GM23338 (cell line): ENCODE results near the gene DPF1. TPM values are rescaled to one million over a fixed set of nuclear protein-coding genes. Genes with fewer than 3 reads are reported as not detected.

Source experiments
- ATAC-seq: fragments of 200-7000 bp; cut with Tn5 transposase; 3 replicates; pipeline ENCODE4 v1.9.1; 2020
- DNase-seq: peaks from one replicate; pipeline ENCODE4 v3.0.0-alpha.2; 2015; ENCODE audit warnings: low spot score
- H2AFZ ChIP-seq: fragments of 200-600 bp; sonication (generic); 2 replicates; pipeline ENCODE4 v1.8.0; 2016; ENCODE audit warnings: antibody characterized with exemption, mild to moderate bottlenecking, moderate library complexity
- H3F3A ChIP-seq: fragments of 200-600 bp; sonication (generic); replicated peaks from 2 replicates; pipeline ENCODE4 v1.8.0; 2017; ENCODE audit warnings: antibody characterized with exemption, mixed run types, low read depth
- H3K27ac ChIP-seq: fragments of 200-600 bp; sonication (generic); 2 replicates; pipeline ENCODE4 v1.6.1; 2016; ENCODE audit warnings: low read depth
- H3K27me3 ChIP-seq: fragments of 200-600 bp; sonication (generic); 2 replicates; pipeline ENCODE4 v1.8.0; 2016; ENCODE audit warnings: mild to moderate bottlenecking, mixed run types, moderate library complexity; ENCODE audit not compliant: insufficient read depth
- H3K36me3 ChIP-seq: fragments of 200-600 bp; sonication (generic); 2 replicates; pipeline ENCODE4 v1.8.0; 2016; ENCODE audit warnings: mild to moderate bottlenecking; ENCODE audit not compliant: insufficient read depth
- H3K4me1 ChIP-seq: fragments of 200-600 bp; sonication (generic); 2 replicates; pipeline ENCODE4 v1.8.0; 2016; ENCODE audit warnings: mild to moderate bottlenecking, moderate library complexity; ENCODE audit not compliant: insufficient read depth
- H3K4me2 ChIP-seq: fragments of 200-600 bp; sonication (generic); 2 replicates; pipeline ENCODE4 v1.7.1; 2017; ENCODE audit warnings: mixed run types
- H3K4me3 ChIP-seq: fragments of 200-600 bp; sonication (generic); 2 replicates; pipeline ENCODE4 v1.6.1; 2016; ENCODE audit warnings: mixed run types
- H3K79me2 ChIP-seq: fragments of 200-600 bp; sonication (generic); replicated peaks from 2 replicates; pipeline ENCODE4 v1.8.0; 2017; ENCODE audit warnings: mild to moderate bottlenecking; ENCODE audit not compliant: insufficient read depth
- H3K9me2 ChIP-seq: fragments of 200-600 bp; sonication (generic); 2 replicates; pipeline ENCODE4 v1.8.0; 2017; ENCODE audit not compliant: insufficient read depth
- H4K20me1 ChIP-seq: fragments of 200-600 bp; sonication (generic); replicated peaks from 2 replicates; pipeline ENCODE4 v1.8.0; 2017; ENCODE audit warnings: mild to moderate bottlenecking; ENCODE audit not compliant: insufficient read depth
- H3K27ac Mint-ChIP-seq: 2 replicates; pipeline ENCODE4 v1.8.0; 2020; ENCODE audit warnings: inconsistent platforms, mild to moderate bottlenecking, moderate library complexity, mixed read lengths
- H3K27me3 Mint-ChIP-seq: 3 replicates; pipeline ENCODE4 v1.8.0; 2022; ENCODE audit warnings: low read depth, mild to moderate bottlenecking, moderate library complexity, mixed read lengths, inconsistent platforms; ENCODE audit not compliant: insufficient read depth, poor library complexity
- H3K36me3 Mint-ChIP-seq: 3 replicates; pipeline ENCODE4 v1.8.0; 2021; ENCODE audit warnings: low read depth, mild to moderate bottlenecking, inconsistent platforms, moderate library complexity, mixed read lengths
- H3K4me1 Mint-ChIP-seq: 3 replicates; pipeline ENCODE4 v1.8.0; 2020; ENCODE audit warnings: mild to moderate bottlenecking, inconsistent platforms, mixed read lengths
- H3K4me3 Mint-ChIP-seq: 3 replicates; pipeline ENCODE4 v1.8.0; 2021; ENCODE audit warnings: moderate library complexity, mild to moderate bottlenecking, inconsistent platforms, mixed read lengths
- H3K9me3 Mint-ChIP-seq: 3 replicates; pipeline ENCODE4 v1.8.0; 2020; ENCODE audit warnings: moderate library complexity, mild to moderate bottlenecking, inconsistent platforms, mixed read lengths
- CREB1 ChIP-seq: fragments of 250-450 bp; sonication (Bioruptor Pico); IDR thresholded peaks from 2 replicates; pipeline ENCODE4 v1.5.0; 2020; ENCODE audit warnings: low read depth, mild to moderate bottlenecking, moderate library complexity
- CTCF ChIP-seq, 2 experiments: fragments of 200-600 bp in 1 of 2; sonication (generic) in 1 of 2; conservative IDR thresholded peaks; 2 replicates each; pipeline versions ENCODE4 v1.5.1 to v1.6.1; 2016 to 2017; ENCODE audit warnings: antibody characterized with exemption in 2 of 2, low read depth in 2 of 2, mild to moderate bottlenecking in 2 of 2, moderate library complexity in 1 of 2
- NANOG ChIP-seq: IDR thresholded peaks from 2 replicates; pipeline ENCODE4 v1.6.1; 2016; ENCODE audit warnings: antibody characterized with exemption, borderline replicate concordance
- REST ChIP-seq: IDR thresholded peaks from one replicate; pipeline ENCODE4 v1.6.1; 2018; ENCODE audit warnings: antibody characterized with exemption; ENCODE audit not compliant: unreplicated experiment
- STAT1 ChIP-seq: IDR thresholded peaks from one replicate; pipeline ENCODE4 v1.6.1; 2016; ENCODE audit warnings: antibody characterized with exemption; ENCODE audit not compliant: unreplicated experiment
- ZNF114 ChIP-seq: fragments of 250-450 bp; sonication (Bioruptor Pico); IDR thresholded peaks from 2 replicates; pipeline ENCODE4 v1.5.0; 2020; ENCODE audit warnings: mild to moderate bottlenecking, moderate library complexity
- ZNF331 ChIP-seq: fragments of 250-450 bp; sonication (Bioruptor Pico); IDR thresholded peaks from 2 replicates; pipeline ENCODE4 v1.5.0; 2020; ENCODE audit warnings: low read depth, mild to moderate bottlenecking, moderate library complexity
- ZNF462 ChIP-seq: fragments of 250-450 bp; sonication (Bioruptor Pico); IDR thresholded peaks from 2 replicates; pipeline ENCODE4 v1.5.0; 2020; ENCODE audit warnings: mild to moderate bottlenecking, moderate library complexity
- polyA plus RNA-seq: library from polyadenylated mRNA; unstranded; fragments of >200 nt; fragmentation: Nextera tagmentation; extraction: Ambion mirVana; gene quantifications from 2 replicates; pipeline ENCODE4 v1.2.1, GENCODE V29; 2016
- total RNA-seq: library from RNA; depleted of rRNA; stranded (reverse); fragments of >200 nt; shearing (Covaris generic); gene quantifications from 2 replicates; pipeline ENCODE4 v1.2.3, GENCODE V29; 2014

Gene DPF1
- total and polyA plus RNA-seq, 2 experiments from 2014 or later: 8.3 to 11.7 TPM

- H3K4me2 ChIP-seq: peak overlapping the region; percentile 83
- no peaks in the 10 kb centered on the region for H4K20me1 ChIP-seq
- 0 out of 2 replicates have a peak, but pooled peaks cover 3% of the 10 kb centered on the region for H3K79me2 ChIP-seq
- no peaks in the 10 kb centered on the region for H3K27me3 ChIP-seq
- Mint-ChIP-seq H3K27me3 (peaks cover 13% of the 10 kb centered on the region), H3K27ac (no peak overlapping the region; the same call in 1 of the 2 replicates), H3K9me3 (no peaks in the 10 kb centered on the region), H3K4me3 (peak overlapping the region; percentile 60; the same call in 2 of the 3 replicates), H3K36me3 (no peaks in the 10 kb centered on the region; the same call in 2 of the 3 replicates), H3K4me1 (peaks cover 36% of the 10 kb centered on the region)
- ATAC-seq (peak; percentile 4; the same call in 2 of the 3 replicates), DNase-seq (no peak)
- no peaks in the 10 kb centered on the region for H3K36me3 ChIP-seq
- peak overlapping the region; percentile 79; the same call in 1 of the 2 replicates for H3K27ac ChIP-seq
- peaks cover 35% of the 10 kb centered on the region for H3K4me1 ChIP-seq
- H2AFZ ChIP-seq: no peak overlapping the region
- H3K4me3 ChIP-seq: peak overlapping the region; percentile 54
- no peaks in the 10 kb centered on the region for H3K9me2 ChIP-seq
- TF ChIP-seq ZNF462 (CRISPR knock-in tag): no peak
- no peak for TF ChIP-seq STAT1
- TF ChIP-seq ZNF331 (CRISPR knock-in tag): no peak
- no peak for TF ChIP-seq CTCF (conservative IDR thresholded peaks at IDR 0.05; ENCODE audit: low read depth in 2 of 2)
- TF ChIP-seq REST: no peak
- TF ChIP-seq NANOG: no peak
- no peak for TF ChIP-seq ZNF114 (CRISPR knock-in tag)
- no peak for TF ChIP-seq CREB1
- H3F3A ChIP-seq: peaks cover 20% of the 10 kb centered on the region; the same call in 1 of the 2 replicates
Observed at GRCh38 chr19:38250428-38250820, 26.4 kb upstream of the DPF1 start.
